HTERT RPE-1 (cell line): ENCODE measurements around the gene CASP9.

Experiments
- in situ Hi-C: fragments of 300-500 bp; cut with MboI; formaldehyde crosslinking; loops from 4 replicates; pipeline ENCODE4 v1.14.3; 2020; ENCODE audit warnings: low sequenced_read_pairs

CASP9 gene

GRCh38 chr1:15524021-15524282 is at the start of gene CASP9:
Gene CASP9, minus strand, starts transcription at chr1:15524215. Its CDS starts 15 bp downstream, at chr1:15524200.
- in situ Hi-C loops, result no loop called here

GRCh38 chr1:15573477-15573876 is 49.5 kb upstream of the CASP9 start:
- in situ Hi-C loops, result no loop called here

GRCh38 chr1:15571266-15571665 is 47.3 kb upstream of the CASP9 start:
- in situ Hi-C loops, result no loop called here

- in situ Hi-C loops, result no loop called here
These were observed 46.8 kb upstream of the CASP9 start for GRCh38 chr1:15570861-15571260.

- in situ Hi-C loops, result no loop called here
These were observed 44.5 kb upstream of the CASP9 start for GRCh38 chr1:15568387-15569073.

- in situ Hi-C loops, result no loop called here
These were observed 35.3 kb upstream of the CASP9 start for GRCh38 chr1:15559189-15559810.

- in situ Hi-C loops, result no loop called here
These were observed 34.5 kb upstream of the CASP9 start for GRCh38 chr1:15558516-15558915.

GRCh38 chr1:15557594-15557993 is 33.6 kb upstream of the CASP9 start:
- in situ Hi-C loops, result no loop called here

GRCh38 chr1:15557008-15557407 is 33.0 kb upstream of the CASP9 start:
- in situ Hi-C loops, result no loop called here

- in situ Hi-C loops, result no loop called here
These were observed 26.6 kb upstream of the CASP9 start for GRCh38 chr1:15550573-15550972.

GRCh38 chr1:15546641-15547040 is 22.6 kb upstream of the CASP9 start:
- in situ Hi-C loops, result no loop called here

GRCh38 chr1:15543589-15544568 is 19.9 kb upstream of the CASP9 start:
- in situ Hi-C loops, result no loop called here

GRCh38 chr1:15543251-15543588 is 19.2 kb upstream of the CASP9 start:
- in situ Hi-C loops, result no loop called here

- in situ Hi-C loops, result no loop called here
These were observed 18.6 kb upstream of the CASP9 start for GRCh38 chr1:15542388-15543250.

- in situ Hi-C loops, result no loop called here
These were observed 17.3 kb upstream of the CASP9 start for GRCh38 chr1:15541231-15541792.

- in situ Hi-C loops, result no loop called here
These were observed 16.2 kb upstream of the CASP9 start for GRCh38 chr1:15540186-15540585.

GRCh38 chr1:15538771-15539170 is 14.8 kb upstream of the CASP9 start:
- in situ Hi-C loops, result no loop called here

- in situ Hi-C loops, result no loop called here
These were observed 7.7 kb upstream of the CASP9 start for GRCh38 chr1:15531682-15532081.

- in situ Hi-C loops, result no loop called here
These were observed 7.0 kb upstream of the CASP9 start for GRCh38 chr1:15531003-15531402.

- in situ Hi-C loops, result no loop called here
These were observed 2.7 kb upstream of the CASP9 start, which contains the start of gene DNAJC16 for GRCh38 chr1:15526490-15527339. Gene DNAJC16, plus strand, starts transcription at chr1:15526848. Its CDS starts 2,258 bp downstream, at chr1:15529106.
